Keratinocyte (primary cell): ENCODE results near the gene AP5Z1. TPM values are rescaled to one million over a fixed set of nuclear protein-coding genes. Genes with fewer than 3 reads are reported as not detected.

Experiments used
- DNase-seq: peaks from one replicate; pipeline ENCODE4 v3.0.0-alpha.2; 2011; ENCODE audit warnings: low read depth, missing footprints, low spot score
- FAIRE-seq: peaks from 2 replicates; lab custom pipeline; 2011; peaks lifted over from hg19 to GRCh38; lab: Jason Lieb, UNC
- H2AFZ ChIP-seq: 2 replicates; pipeline ENCODE4 v1.6.0; 2012; ENCODE audit warnings: low read length, control low read depth, inconsistent platforms; ENCODE audit not compliant: control insufficient read depth
- H3K27ac ChIP-seq: 2 replicates; pipeline ENCODE4 v1.5.1; 2011; ENCODE audit warnings: low read length; ENCODE audit not compliant: control insufficient read depth, insufficient read depth
- H3K27me3 ChIP-seq: 3 replicates; pipeline ENCODE4 v1.6.0; 2011; ENCODE audit warnings: low read length; ENCODE audit not compliant: control insufficient read depth, insufficient read depth; ENCODE audit errors: extremely low read depth
- H3K36me3 ChIP-seq, 2 experiments: 2 replicates in 1 of 2; 3 replicates in 1 of 2; pipeline ENCODE4 v1.5.1; 2011; ENCODE audit warnings: low read length in 2 of 2, mild to moderate bottlenecking in 1 of 2; ENCODE audit not compliant: control insufficient read depth in 2 of 2, insufficient read depth in 2 of 2; ENCODE audit errors: extremely low read depth in 1 of 2
- H3K4me1 ChIP-seq: 3 replicates; pipeline ENCODE4 v1.5.1; 2011; ENCODE audit warnings: low read length; ENCODE audit not compliant: control insufficient read depth, insufficient read depth; ENCODE audit errors: extremely low read depth
- H3K4me2 ChIP-seq: 3 replicates; pipeline ENCODE4 v1.6.0; 2011; ENCODE audit warnings: low read depth, low read length; ENCODE audit not compliant: control insufficient read depth, insufficient read depth; ENCODE audit errors: extremely low read depth
- H3K4me3 ChIP-seq, 3 experiments: fragments of 200-600 bp in 1 of 3; sonication (generic) in 1 of 3; 2 replicates in 2 of 3; 3 replicates in 1 of 3; pipeline ENCODE4 v1.5.1; 2011 to 2016; ENCODE audit warnings: low read length in 3 of 3, mild to moderate bottlenecking in 3 of 3, control low read depth in 2 of 3, inconsistent platforms in 1 of 3, low read depth in 1 of 3, mixed read lengths in 1 of 3, mixed run types in 1 of 3, moderate library complexity in 1 of 3; ENCODE audit not compliant: control insufficient read depth in 2 of 3, insufficient read depth in 2 of 3; ENCODE audit errors: extremely low read depth in 1 of 3
- H3K79me2 ChIP-seq: 2 replicates; pipeline ENCODE4 v1.6.0; 2012; ENCODE audit warnings: low read length; ENCODE audit not compliant: control insufficient read depth, insufficient read depth
- H3K9ac ChIP-seq: 3 replicates; pipeline ENCODE4 v1.6.0; 2011; ENCODE audit warnings: low read length; ENCODE audit not compliant: control insufficient read depth, insufficient read depth; ENCODE audit errors: extremely low read depth
- H3K9me1 ChIP-seq: 3 replicates; pipeline ENCODE4 v1.6.0; 2011; ENCODE audit warnings: low read length; ENCODE audit not compliant: control insufficient read depth, insufficient read depth; ENCODE audit errors: extremely low read depth
- H3K9me3 ChIP-seq: 2 replicates; pipeline ENCODE4 v1.5.1; 2012; ENCODE audit warnings: low read depth, low read length; ENCODE audit not compliant: control insufficient read depth
- H4K20me1 ChIP-seq: 3 replicates; pipeline ENCODE4 v1.6.0; 2011; ENCODE audit warnings: low read length; ENCODE audit not compliant: control insufficient read depth, insufficient read depth; ENCODE audit errors: extremely low read depth
- EZH2 ChIP-seq: IDR thresholded peaks from one replicate; pipeline ENCODE4 v1.6.1; 2012; ENCODE audit warnings: inconsistent platforms, mild to moderate bottlenecking, low read length, moderate library complexity
- dilution Hi-C: fragments of 300-500 bp; cut with MboI; formaldehyde crosslinking; loops from one replicate; pipeline ENCODE4 v1.7.0; 2020; ENCODE audit warnings: low sequenced_read_pairs; ENCODE audit not compliant: extremely low pct_ligation_motif_present
- polyA plus RNA-seq, 5 experiments: library from polyadenylated mRNA; depleted of rRNA in 3 of 5; stranded (reverse) in 3 of 5; stranded (forward) in 1 of 5; unstranded in 1 of 5; fragments of >200 nt; gene quantifications; 1 replicate in 1 of 5; 2 replicates in 3 of 5; 3 replicates in 1 of 5; pipeline versions ENCODE4 v1.2.1 to v1.2.3, GENCODE V29; 2011 to 2012; ENCODE audit warnings: missing spikeins in 2 of 5, low read depth in 1 of 5, low replicate concordance in 1 of 5
- TF ChIP-seq, protein P1 (sequence below), 3 experiments: IDR thresholded peaks in 1 of 3; conservative IDR thresholded peaks in 1 of 3; optimal IDR thresholded peaks in 1 of 3; 2 replicates in 2 of 3; 3 replicates in 1 of 3; pipeline versions ENCODE3 to v1.5.1; 2011; ENCODE audit warnings: low read length in 3 of 3, mild to moderate bottlenecking in 3 of 3, moderate library complexity in 2 of 3, control low read depth in 1 of 3, inconsistent platforms in 1 of 3; ENCODE audit not compliant: insufficient read depth in 2 of 3; ENCODE audit errors: extremely low read depth in 1 of 3

AP5Z1 gene
- polyA plus RNA-seq, 1 donor (not counting 4 experiments of a cell fraction or from before 2014, with no cell fraction given), result 12.6 TPM

DNA sequence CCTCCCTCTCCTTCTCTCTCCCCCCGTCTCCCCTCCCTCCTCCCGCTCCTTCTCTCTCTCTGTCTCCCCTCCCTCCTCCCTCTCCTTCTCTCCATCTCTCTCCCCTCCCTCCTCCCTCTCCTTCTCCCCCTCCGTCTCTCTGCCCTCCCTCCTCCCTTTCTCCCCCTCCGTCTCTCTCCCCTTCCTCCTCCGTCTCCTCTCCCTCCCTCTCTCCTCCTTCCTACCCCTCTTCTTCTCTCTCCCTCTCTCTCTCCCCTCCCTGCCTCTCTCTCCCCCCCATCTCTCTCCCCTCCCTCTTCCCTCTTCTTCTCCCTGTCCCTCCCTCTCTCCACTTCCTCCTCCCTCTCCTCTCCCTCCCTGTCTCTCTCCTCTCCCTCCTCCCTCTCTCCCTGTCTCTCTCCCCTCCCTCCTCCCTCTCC, 32.2 kb downstream of the AP5Z1 start:
- H3K4me3 ChIP-seq, result no peak overlapping the region
- TF ChIP-seq EZH2, result no peak
- TF ChIP-seq, protein P1, sequence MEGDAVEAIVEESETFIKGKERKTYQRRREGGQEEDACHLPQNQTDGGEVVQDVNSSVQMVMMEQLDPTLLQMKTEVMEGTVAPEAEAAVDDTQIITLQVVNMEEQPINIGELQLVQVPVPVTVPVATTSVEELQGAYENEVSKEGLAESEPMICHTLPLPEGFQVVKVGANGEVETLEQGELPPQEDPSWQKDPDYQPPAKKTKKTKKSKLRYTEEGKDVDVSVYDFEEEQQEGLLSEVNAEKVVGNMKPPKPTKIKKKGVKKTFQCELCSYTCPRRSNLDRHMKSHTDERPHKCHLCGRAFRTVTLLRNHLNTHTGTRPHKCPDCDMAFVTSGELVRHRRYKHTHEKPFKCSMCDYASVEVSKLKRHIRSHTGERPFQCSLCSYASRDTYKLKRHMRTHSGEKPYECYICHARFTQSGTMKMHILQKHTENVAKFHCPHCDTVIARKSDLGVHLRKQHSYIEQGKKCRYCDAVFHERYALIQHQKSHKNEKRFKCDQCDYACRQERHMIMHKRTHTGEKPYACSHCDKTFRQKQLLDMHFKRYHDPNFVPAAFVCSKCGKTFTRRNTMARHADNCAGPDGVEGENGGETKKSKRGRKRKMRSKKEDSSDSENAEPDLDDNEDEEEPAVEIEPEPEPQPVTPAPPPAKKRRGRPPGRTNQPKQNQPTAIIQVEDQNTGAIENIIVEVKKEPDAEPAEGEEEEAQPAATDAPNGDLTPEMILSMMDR (optimal IDR thresholded peaks at IDR 0.05 in 1 of 3, IDR thresholded peaks at IDR 0.05 in 1 of 3, conservative IDR thresholded peaks at IDR 0.05 in 1 of 3; ENCODE audit: extremely low read depth in 1 of 3, insufficient read depth in 2 of 3, low read length in 3 of 3), result no peak
- H2AFZ ChIP-seq, result no peak overlapping the region
- no peaks in the 10 kb centered on the region for H3K36me3 ChIP-seq
- H3K27me3 ChIP-seq, result peaks cover 30% of the 10 kb centered on the region
- H3K4me1 ChIP-seq, result no peaks in the 10 kb centered on the region
- no peaks in the 10 kb centered on the region for H4K20me1 ChIP-seq
- no peaks in the 10 kb centered on the region for H3K79me2 ChIP-seq
- no peaks in the 10 kb centered on the region for H3K9me1 ChIP-seq
- DNase-seq (no peak), FAIRE-seq (no peak)
- H3K9me3 ChIP-seq, result no peaks in the 10 kb centered on the region
- no peak overlapping the region for H3K4me2 ChIP-seq
- dilution Hi-C loops, result no loop called here
- H3K9ac ChIP-seq, result no peak overlapping the region
- H3K27ac ChIP-seq, result no peak overlapping the region

DNA sequence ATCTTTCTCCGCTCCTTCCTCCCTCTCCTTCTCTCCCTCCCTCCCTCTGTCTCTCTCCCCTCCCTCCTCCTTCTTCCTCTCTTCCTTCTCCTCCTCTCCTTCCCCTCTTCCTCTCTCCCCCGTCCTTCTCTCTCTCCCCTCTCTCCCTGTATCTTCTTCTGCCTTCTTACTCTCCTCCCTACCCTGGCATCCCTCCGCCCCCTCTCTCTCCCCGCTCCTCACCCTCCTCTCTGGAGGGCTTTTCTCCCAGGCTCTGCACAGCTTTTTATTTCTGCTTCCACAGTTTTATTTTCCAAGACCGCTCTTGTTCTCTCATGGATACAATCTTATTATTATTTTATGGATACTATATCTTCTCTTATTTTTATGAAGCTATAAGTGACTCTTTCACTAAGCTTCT, 32.6 kb downstream of the AP5Z1 start:
- Histone ChIP-seq H3K9ac (no peak overlapping the region), H4K20me1 (no peaks in the 10 kb centered on the region), H3K79me2 (no peaks in the 10 kb centered on the region), H3K9me1 (no peaks in the 10 kb centered on the region), H3K4me3 (no peak overlapping the region), H3K27me3 (peaks cover 30% of the 10 kb centered on the region), H2AFZ (no peak overlapping the region), H3K4me2 (no peak overlapping the region), H3K4me1 (no peaks in the 10 kb centered on the region), H3K9me3 (no peaks in the 10 kb centered on the region), H3K27ac (no peak overlapping the region), H3K36me3 (no peaks in the 10 kb centered on the region)
- TF ChIP-seq, protein P1 (optimal IDR thresholded peaks at IDR 0.05 in 1 of 3, IDR thresholded peaks at IDR 0.05 in 1 of 3, conservative IDR thresholded peaks at IDR 0.05 in 1 of 3; ENCODE audit: extremely low read depth in 1 of 3, insufficient read depth in 2 of 3, low read length in 3 of 3), result no peak
- TF ChIP-seq EZH2, result no peak
- dilution Hi-C loops, result no loop called here
- DNase-seq (no peak), FAIRE-seq (no peak)
